Measurements from ENCODE around the gene CNKSR2. TPM values are rescaled to one million over a fixed set of nuclear protein-coding genes. Genes with fewer than 3 reads are reported as not detected.
A peak's percentile ranks its signal among the peaks of the same experiment; 100 is the strongest.

The CNKSR2 gene
- total and polyA plus RNA-seq, 2 of the 13 experiments (the other 11 are each of a cell fraction or from before 2014, with no cell fraction given), result not detected

- TF ChIP-seq FOXA3 (CRISPR knock-in tag; IDR thresholded peaks at IDR 0.05) (peak; percentile 35; the same call in 1 of the 2 replicates), ZBTB42 (CRISPR knock-in tag; IDR thresholded peaks at IDR 0.05) (no peak), SP140L (CRISPR knock-in tag; IDR thresholded peaks at IDR 0.05; ENCODE audit: borderline replicate concordance) (no peak), FUBP1 (CRISPR knock-in tag; IDR thresholded peaks at IDR 0.05; ENCODE audit: borderline replicate concordance) (no peak), ZNF605 (CRISPR knock-in tag; IDR thresholded peaks at IDR 0.05) (no peak), NFIB (CRISPR knock-in tag; IDR thresholded peaks at IDR 0.05; ENCODE audit: borderline replicate concordance) (no peak), SOX6 (IDR thresholded peaks at IDR 0.05) (no peak), SOX6 (CRISPR knock-in tag; IDR thresholded peaks at IDR 0.05) (peak; percentile 25; the same call in 1 of the 2 replicates), ATF7 (IDR thresholded peaks at IDR 0.05) (peak; percentile 60), ATF7 (CRISPR knock-in tag; IDR thresholded peaks at IDR 0.05) (no peak), AHDC1 (CRISPR knock-in tag; IDR thresholded peaks at IDR 0.05; ENCODE audit: borderline replicate concordance) (no peak), JUN (CRISPR knock-in tag; IDR thresholded peaks at IDR 0.05) (0 out of 2 replicates have a peak, but pooled peaks have one; percentile 42), NONO (IDR thresholded peaks at IDR 0.05) (no peak), NONO (CRISPR knock-in tag; conservative IDR thresholded peaks at IDR 0.05) (no peak), PRDM4 (CRISPR knock-in tag; IDR thresholded peaks at IDR 0.05; ENCODE audit: borderline replicate concordance) (no peak), ZIK1 (CRISPR knock-in tag; IDR thresholded peaks at IDR 0.05; ENCODE audit: borderline replicate concordance, low read depth) (no peak), ZBTB37 (CRISPR knock-in tag; IDR thresholded peaks at IDR 0.05) (no peak), JUND (CRISPR knock-in tag; IDR thresholded peaks at IDR 0.05) (peak; percentile 47; the same call in 1 of the 2 replicates), ZFP36 (IDR thresholded peaks at IDR 0.05; ENCODE audit: borderline replicate concordance, low read depth, low read length, partially characterized antibody) (no peak), MTA1 (CRISPR knock-in tag; IDR thresholded peaks at IDR 0.05; ENCODE audit: borderline replicate concordance) (no peak)
Observed at GRCh38 chrX:21700967-21701366, 326.7 kb downstream of the CNKSR2 start (continued).

All from HepG2 (cell line).